ENCODE results near the gene ITGA5.
A peak's percentile ranks its signal among the peaks of the same experiment; 100 is the strongest.

The ITGA5 gene

GRCh38 chr12:54387114-54387467 is 32.0 kb downstream of the ITGA5 start:
- Histone ChIP-seq H3K27ac (peak overlapping the region; percentile 73), H3K36me3 (ENCODE audit: control insufficient read depth, insufficient read depth, low read length) (no peaks in the 10 kb centered on the region), H3K4me3 (ENCODE audit: low read depth, low read length) (no peak overlapping the region), H3K9ac (no peak overlapping the region), H3K79me2 (no peaks in the 10 kb centered on the region), H3K4me2 (ENCODE audit: low read length) (peak overlapping the region; percentile 48), H2AFZ (peak overlapping the region; percentile 34), H3K4me1 (peaks cover 18% of the 10 kb centered on the region), H3K27me3 (ENCODE audit: control insufficient read depth, insufficient read depth, low read length) (no peaks in the 10 kb centered on the region), H3K9me3 (ENCODE audit: control insufficient read depth, low read length) (no peaks in the 10 kb centered on the region)
- TF ChIP-seq, protein P1, sequence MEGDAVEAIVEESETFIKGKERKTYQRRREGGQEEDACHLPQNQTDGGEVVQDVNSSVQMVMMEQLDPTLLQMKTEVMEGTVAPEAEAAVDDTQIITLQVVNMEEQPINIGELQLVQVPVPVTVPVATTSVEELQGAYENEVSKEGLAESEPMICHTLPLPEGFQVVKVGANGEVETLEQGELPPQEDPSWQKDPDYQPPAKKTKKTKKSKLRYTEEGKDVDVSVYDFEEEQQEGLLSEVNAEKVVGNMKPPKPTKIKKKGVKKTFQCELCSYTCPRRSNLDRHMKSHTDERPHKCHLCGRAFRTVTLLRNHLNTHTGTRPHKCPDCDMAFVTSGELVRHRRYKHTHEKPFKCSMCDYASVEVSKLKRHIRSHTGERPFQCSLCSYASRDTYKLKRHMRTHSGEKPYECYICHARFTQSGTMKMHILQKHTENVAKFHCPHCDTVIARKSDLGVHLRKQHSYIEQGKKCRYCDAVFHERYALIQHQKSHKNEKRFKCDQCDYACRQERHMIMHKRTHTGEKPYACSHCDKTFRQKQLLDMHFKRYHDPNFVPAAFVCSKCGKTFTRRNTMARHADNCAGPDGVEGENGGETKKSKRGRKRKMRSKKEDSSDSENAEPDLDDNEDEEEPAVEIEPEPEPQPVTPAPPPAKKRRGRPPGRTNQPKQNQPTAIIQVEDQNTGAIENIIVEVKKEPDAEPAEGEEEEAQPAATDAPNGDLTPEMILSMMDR (IDR thresholded peaks at IDR 0.05): no peak

DNA sequence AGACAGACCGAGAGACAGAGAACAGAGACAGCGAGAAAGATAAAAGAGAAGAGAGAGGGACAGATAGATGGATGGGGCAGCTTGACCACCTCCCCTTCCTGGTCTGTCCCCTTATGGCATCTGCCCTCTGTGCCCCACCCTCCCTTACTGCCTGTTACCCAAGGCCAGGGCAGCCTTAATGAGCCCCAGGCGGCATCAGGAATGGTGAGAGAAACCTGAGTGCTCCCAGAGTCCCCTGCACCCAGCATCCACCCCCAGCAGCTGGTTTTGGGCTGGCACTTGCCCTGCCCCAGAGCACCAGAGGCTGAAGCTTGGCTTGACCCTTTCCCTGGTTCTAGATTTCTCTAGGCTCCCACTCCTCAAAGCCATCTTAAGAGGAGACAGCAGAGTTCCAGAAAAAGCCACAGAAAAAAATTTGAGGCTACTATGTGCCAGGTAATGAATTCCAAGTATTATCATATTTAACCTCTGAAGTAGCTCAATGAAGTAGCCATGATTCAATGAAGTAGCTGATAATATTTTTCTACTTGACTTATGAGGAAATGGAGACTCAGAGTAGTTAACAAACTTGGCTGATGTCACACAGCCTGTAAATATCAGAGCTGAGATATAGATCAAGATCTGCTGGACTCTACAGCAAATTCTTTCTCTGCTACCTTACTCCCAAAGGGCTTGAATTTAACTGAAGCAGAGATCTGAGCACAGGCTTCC is 32.5 kb downstream of the ITGA5 start:
- Histone ChIP-seq H3K4me1 (peaks cover 18% of the 10 kb centered on the region), H3K36me3 (ENCODE audit: control insufficient read depth, insufficient read depth, low read length) (no peaks in the 10 kb centered on the region), H3K4me2 (ENCODE audit: low read length) (peak overlapping the region; percentile 48), H3K79me2 (no peaks in the 10 kb centered on the region), H3K9ac (no peak overlapping the region), H3K9me3 (ENCODE audit: control insufficient read depth, low read length) (no peaks in the 10 kb centered on the region), H3K4me3 (ENCODE audit: low read depth, low read length) (no peak overlapping the region), H3K27me3 (ENCODE audit: control insufficient read depth, insufficient read depth, low read length) (no peaks in the 10 kb centered on the region), H2AFZ (no peak overlapping the region), H3K27ac (no peak overlapping the region)
- TF ChIP-seq, protein P1 (IDR thresholded peaks at IDR 0.05): no peak

DNA sequence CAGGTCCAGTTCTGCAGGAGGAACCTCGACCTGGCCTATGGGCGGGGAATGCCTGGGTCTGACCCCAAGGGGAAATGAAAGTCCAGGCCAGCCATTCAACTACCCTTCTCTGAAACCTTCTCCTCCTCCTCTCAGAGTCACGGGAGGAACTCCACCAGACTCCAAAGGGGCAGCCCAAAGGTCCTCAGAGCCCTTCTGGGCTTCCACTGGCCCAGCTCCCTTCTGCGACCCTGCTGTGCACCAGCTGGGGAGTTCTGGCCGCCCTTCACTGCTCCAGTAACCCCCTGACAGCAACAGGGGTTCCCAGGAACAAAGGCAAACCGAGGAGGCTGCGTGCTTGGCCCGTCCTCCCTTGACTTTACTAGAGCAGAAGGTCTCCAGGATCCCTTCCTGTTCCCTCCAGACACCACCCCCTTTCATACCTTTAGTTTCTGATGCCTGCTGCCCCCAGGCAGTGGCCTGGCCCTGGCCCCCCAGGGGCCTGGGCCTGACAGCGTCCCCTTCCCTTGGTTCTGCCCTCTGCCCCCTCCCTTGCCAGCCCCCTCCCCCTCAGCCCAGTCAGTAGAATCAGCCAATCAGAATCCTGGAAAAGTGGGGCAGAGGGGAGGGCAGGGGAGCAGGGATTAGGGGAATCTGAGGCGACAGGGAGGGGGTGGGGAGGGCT is 33.7 kb downstream of the ITGA5 start:
- Histone ChIP-seq H3K9me3 (ENCODE audit: control insufficient read depth, low read length) (no peaks in the 10 kb centered on the region), H3K27ac (no peak overlapping the region), H3K36me3 (ENCODE audit: control insufficient read depth, insufficient read depth, low read length) (no peaks in the 10 kb centered on the region), H3K4me2 (ENCODE audit: low read length) (no peak overlapping the region), H3K79me2 (no peaks in the 10 kb centered on the region), H3K4me3 (ENCODE audit: low read depth, low read length) (no peak overlapping the region), H2AFZ (no peak overlapping the region), H3K4me1 (peaks cover 18% of the 10 kb centered on the region), H3K9ac (no peak overlapping the region), H3K27me3 (ENCODE audit: control insufficient read depth, insufficient read depth, low read length) (no peaks in the 10 kb centered on the region)
- TF ChIP-seq, protein P1 (IDR thresholded peaks at IDR 0.05): no peak

- Histone ChIP-seq H3K79me2 (no peaks in the 10 kb centered on the region), H3K4me3 (ENCODE audit: low read depth, low read length) (no peak within 1 kb of the TSS), H2AFZ (no peak within 1 kb of the TSS), H3K27ac (no peak within 1 kb of the TSS), H3K9ac (no peak within 1 kb of the TSS), H3K36me3 (ENCODE audit: control insufficient read depth, insufficient read depth, low read length) (no peaks in the 10 kb centered on the region), H3K27me3 (ENCODE audit: control insufficient read depth, insufficient read depth, low read length) (no peaks in the 10 kb centered on the region), H3K9me3 (ENCODE audit: control insufficient read depth, low read length) (no peaks in the 10 kb centered on the region), H3K4me1 (peaks cover 18% of the 10 kb centered on the region), H3K4me2 (ENCODE audit: low read length) (no peak within 1 kb of the TSS)
- TF ChIP-seq, protein P1 (IDR thresholded peaks at IDR 0.05): no peak
Observed at GRCh38 chr12:54384591-54385041, 34.5 kb downstream of the ITGA5 start, which contains the start of gene ZNF385A. Gene ZNF385A (minus strand): TSS chr12:54384733. CDS start chr12:54384514, 219 bp downstream.

All from parathyroid adenoma (tissue), 2 donors.